Jurkat, Clone E6-1 (cell line): ENCODE data around the gene NMRAL1.

Experiments used
- DNase-seq: peaks from one replicate; pipeline ENCODE4 v3.0.0-alpha.2; 2011; ENCODE audit warnings: low read depth, low spot score
- H3K4me3 ChIP-seq: 2 replicates; pipeline ENCODE4 v1.5.1; 2011; ENCODE audit warnings: mild to moderate bottlenecking, low read length, control low read depth, moderate library complexity

NMRAL1 gene

GRCh38 chr16:4435337-4436067 lies 38.9 kb downstream of the NMRAL1 start:
- H3K4me3 ChIP-seq, result no peak overlapping the region
- no peak for DNase-seq

- DNase-seq, result no peak
- H3K4me3 ChIP-seq, result no peak overlapping the region
Measured at GRCh38 chr16:4433914-4434787, 40.3 kb downstream of the NMRAL1 start.

DNA sequence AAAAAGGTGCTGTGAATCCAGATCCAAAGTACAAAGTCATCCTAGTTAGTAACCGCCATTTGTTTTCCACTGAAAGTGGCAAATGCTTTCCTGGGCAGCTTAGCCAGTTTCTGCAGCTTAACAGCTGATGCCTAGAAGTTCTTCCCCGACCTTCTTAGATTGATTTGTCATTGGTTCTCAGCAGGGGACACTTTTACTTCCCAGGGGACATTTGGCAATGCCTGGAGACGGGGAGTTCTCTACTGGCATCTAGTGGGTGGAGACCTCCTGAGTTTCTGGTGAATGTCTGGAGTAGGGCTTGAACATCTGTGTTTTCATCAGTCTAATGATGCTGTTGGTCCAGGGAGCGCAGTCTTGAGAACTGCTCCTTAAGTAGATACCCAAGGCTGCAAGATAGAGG lies 41.2 kb downstream of the NMRAL1 start:
- no peak overlapping the region for H3K4me3 ChIP-seq
- DNase-seq, result no peak

- H3K4me3 ChIP-seq, result no peak overlapping the region
- DNase-seq, result no peak
Measured at GRCh38 chr16:4431023-4431422, 43.4 kb downstream of the NMRAL1 start.

DNA sequence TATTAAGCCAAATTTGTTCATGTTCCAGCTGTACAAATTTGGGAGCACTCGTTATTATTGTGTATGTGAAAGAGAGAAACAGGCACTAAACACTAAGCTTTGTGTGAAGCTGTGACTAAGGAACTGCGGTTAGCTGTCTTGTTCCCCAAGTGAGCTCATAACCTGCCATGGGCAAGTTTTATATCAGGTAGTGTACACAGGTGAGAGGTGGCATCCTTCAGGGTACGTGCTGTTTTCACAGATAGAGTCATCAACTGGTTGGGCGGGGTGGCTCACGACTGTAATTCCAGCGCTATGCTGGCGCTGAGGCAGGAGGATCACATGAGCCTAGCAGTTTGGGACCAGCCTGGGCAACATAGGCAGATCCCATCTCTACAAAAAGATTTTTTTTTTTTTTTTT lies 45.9 kb downstream of the NMRAL1 start:
- no peak for DNase-seq
- no peak overlapping the region for H3K4me3 ChIP-seq

DNA sequence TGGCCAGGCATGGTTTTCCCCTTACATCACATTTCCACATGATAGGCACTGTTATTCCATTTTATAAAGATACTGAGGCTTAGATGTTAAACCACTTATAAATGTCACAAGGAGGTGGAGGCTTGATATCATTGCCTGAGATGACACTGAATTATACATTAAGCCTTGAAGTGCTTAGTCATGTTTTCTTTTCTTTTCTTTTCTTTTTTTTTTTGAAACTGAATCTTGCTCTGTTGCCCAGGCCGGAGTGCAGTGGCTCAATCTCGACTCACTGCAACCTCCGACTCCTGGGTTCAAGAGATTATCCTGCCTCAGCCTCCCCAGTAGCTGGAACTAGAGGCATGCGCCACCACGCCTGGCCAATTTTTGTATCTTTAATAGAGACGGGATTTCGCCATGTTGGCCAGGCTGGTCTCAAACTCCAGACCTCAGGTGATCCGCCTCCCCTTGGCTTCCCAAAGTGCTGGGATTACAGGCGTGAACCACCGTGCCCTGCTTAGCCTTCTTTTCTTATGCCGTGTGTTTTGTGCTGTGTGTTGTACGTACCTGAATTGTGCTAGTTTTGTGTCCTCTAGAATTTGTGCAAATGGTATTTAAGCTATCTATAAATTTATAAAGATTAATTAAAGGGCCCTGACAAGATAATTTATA lies 47.6 kb downstream of the NMRAL1 start:
- peak overlapping the region; percentile 85 for H3K4me3 ChIP-seq
- no peak for DNase-seq

GRCh38 chr16:4426021-4426684 lies 48.3 kb downstream of the NMRAL1 start:
- DNase-seq, result peak; percentile 26

GRCh38 chr16:4425378-4426020 lies 48.9 kb downstream of the NMRAL1 start, which contains the start of gene DNAJA3:
DNAJA3 (plus strand) TSS chr16:4425868; CDS start chr16:4425882, 14 bp downstream.
- H3K4me3 ChIP-seq, result peak within 1 kb of the TSS; percentile 85
- peak; percentile 96 for DNase-seq

More at GRCh38 chr16:4426021-4426684, 48.3 kb downstream of the NMRAL1 start:
- H3K4me3 ChIP-seq, result peak overlapping the region; percentile 85

DNA sequence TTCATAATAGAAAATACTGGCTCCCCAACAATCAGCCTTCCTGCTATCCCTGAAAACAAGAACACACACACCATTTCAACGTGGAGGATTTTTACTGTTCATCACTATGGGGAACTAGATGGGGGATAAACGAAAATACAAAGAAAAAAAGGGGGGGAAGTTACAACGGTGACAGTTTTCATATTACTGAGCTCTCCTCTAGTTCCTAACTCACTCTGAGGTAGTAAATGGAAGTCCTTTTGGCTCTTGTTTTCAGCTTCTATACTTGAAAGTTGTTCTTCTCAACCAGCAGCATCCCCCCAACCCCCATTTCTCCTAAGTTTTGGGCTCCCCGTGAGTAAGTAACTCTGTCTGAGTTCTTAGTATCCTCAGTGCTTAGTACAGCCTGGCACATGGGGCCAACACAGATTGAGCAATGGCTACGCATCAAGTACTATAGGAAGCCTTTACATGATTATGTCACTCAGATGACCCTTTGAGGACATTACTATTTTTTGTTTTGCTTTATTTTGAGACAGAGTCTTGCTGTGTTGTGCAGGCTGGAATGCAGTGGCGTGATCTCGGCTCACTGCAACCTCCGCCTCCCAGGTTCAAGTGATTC lies 53.8 kb downstream of the NMRAL1 start:
- H3K4me3 ChIP-seq, result no peak overlapping the region
- DNase-seq, result no peak

- no peak for DNase-seq
- H3K4me3 ChIP-seq, result no peak overlapping the region
Measured at GRCh38 chr16:4419402-4419959, 54.9 kb downstream of the NMRAL1 start.

- H3K4me3 ChIP-seq, result peak within 1 kb of the TSS; percentile 59
- DNase-seq, result peak; percentile 85
Measured at GRCh38 chr16:4416200-4417032, 58.0 kb downstream of the NMRAL1 start, which contains the start of gene CORO7. CORO7 (minus strand) TSS chr16:4416596; CDS start chr16:4416518, 78 bp downstream.

DNA sequence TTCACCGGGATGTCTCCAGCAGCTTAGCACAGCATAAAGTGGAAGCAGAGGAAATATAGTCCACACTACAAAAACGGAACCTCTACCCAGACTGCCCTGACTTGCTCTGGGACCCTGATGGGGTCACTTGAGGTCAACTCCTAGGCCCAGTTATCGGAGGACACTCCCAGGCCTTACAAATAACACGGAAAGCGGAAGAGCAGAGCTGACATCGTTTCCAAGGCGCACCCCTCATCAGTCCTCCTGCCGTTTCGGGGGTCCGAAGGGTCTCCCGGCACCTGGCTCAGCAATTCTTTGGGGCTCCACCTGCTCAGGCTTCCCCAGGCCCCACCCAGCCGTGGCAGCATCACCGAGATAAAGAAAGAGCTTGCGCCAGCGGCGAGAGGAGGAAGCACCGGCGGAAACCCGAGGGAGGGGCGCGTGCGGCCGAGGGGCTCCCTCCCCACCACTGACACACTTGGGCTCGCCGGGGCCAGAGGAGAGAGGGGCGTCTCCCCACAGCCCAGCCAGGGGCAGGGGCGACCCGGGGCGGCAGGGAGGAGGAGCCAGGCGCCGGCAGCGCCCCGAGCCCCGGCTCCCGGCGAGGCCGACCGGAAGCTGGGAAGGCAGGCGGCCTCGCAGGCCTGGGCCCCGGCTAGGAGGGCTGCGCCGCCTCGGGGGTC lies 58.8 kb downstream of the NMRAL1 start:
- no peak for DNase-seq
- H3K4me3 ChIP-seq, result peak overlapping the region; percentile 59

DNA sequence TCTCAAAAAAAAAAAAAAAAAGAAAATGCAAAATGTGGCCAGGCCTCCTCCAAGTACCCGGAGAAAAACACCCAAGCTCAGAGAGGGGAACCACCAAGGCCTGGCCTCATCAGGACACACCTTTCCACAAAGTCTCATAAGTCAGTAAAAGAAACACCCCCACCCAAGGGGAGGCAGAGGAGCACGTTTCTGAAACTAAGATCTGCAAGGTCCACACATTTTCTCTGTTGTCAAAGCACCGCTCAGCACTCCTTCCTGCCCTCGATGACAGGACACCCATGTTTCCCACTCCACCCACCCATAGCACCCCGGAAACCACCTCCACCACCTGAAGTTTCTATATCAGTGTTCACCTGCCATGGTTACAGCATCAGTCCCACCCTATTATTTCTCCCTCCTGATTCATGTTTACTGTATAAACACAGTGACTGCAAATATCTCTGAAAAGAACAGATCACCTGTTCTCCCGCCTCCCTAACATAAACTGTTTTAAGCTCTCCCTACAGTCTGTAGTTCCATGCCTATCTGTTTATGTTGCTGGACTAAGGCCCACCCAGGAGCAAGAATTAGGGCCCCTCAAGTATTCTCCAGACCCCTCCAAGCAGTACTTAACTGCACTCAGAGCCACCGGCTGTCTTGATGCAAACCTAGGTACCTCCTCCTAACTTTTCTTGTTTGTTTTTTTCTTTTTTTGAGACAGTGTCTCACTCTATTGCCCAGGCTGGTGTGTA lies 60.1 kb downstream of the NMRAL1 start:
- no peak overlapping the region for H3K4me3 ChIP-seq
- DNase-seq, result no peak

DNA sequence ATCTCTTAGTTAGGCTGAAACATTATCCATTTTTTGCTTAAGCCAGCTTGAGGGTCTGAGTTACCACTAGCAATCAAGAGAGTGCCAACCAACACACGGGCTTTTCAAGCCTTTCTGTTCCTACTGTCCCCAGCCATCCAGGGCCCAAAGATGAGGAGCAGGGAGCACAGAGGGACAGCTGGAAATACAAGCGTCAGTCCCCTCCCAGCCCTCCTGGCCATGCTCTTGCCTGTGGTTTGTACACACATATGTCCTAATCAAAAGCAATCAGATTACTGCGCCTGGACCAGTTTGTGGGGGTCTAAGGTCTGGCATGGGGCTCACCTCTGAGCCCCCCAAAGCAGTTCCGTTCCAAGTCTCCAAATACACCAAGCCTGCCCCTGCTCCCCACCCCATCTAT lies 61.6 kb downstream of the NMRAL1 start:
- no peak overlapping the region for H3K4me3 ChIP-seq
- no peak for DNase-seq

- DNase-seq, result no peak
- H3K4me3 ChIP-seq, result no peak overlapping the region
Measured at GRCh38 chr16:4412159-4412558, 62.3 kb downstream of the NMRAL1 start.
